NT2/D1 (cell line): ENCODE results near the gene SFRP5.

Experiments
- SUZ12 ChIP-seq: IDR thresholded peaks from 2 replicates; pipeline ENCODE4 v1.6.1; 2011; ENCODE audit not compliant: insufficient read length, insufficient read depth; ENCODE audit errors: extremely low read depth
- YY1 ChIP-seq: IDR thresholded peaks from 2 replicates; pipeline ENCODE4 v1.6.1; 2011; ENCODE audit not compliant: insufficient read length, insufficient read depth
- ZNF274 ChIP-seq: IDR thresholded peaks from 2 replicates; pipeline ENCODE4 v1.6.1; 2011; ENCODE audit warnings: mild to moderate bottlenecking, low read depth, low read length

- no peak for TF ChIP-seq YY1
- TF ChIP-seq SUZ12, result no peak
- TF ChIP-seq ZNF274, result no peak
Measured at GRCh38 chr10:97743169-97743943, 28.4 kb downstream of the SFRP5 start.
